H1 (cell line): Measurements from ENCODE around the gene NCF2. TPM values are rescaled to one million over a fixed set of nuclear protein-coding genes. Genes with fewer than 3 reads are reported as not detected.

Experiments
- SUZ12 ChIP-seq: fragments of 200-600 bp; sonication (generic); IDR thresholded peaks from 2 replicates; pipeline ENCODE4 v1.6.1; 2012; ENCODE audit warnings: mild to moderate bottlenecking, inconsistent platforms, low read length, moderate library complexity, mixed read lengths
- polyA plus RNA-seq, 7 experiments: library from polyadenylated mRNA; depleted of rRNA in 3 of 7; stranded (reverse) in 5 of 7; unstranded in 2 of 7; fragments of >200 nt in 5 of 7; fragments of 200-250 nt in 2 of 7; gene quantifications; 1 replicate in 5 of 7; 2 replicates in 1 of 7; 4 replicates in 1 of 7; pipeline versions ENCODE4 v1.2.1 to v1.2.3, GENCODE V29; 2011 to 2013; ENCODE audit warnings: missing spikeins in 2 of 7, mixed read lengths in 2 of 7
- total RNA-seq: library from RNA; stranded (reverse); fragmentation: NEBNext Ultra II Directional; extraction: Animal tissue kit (Norgen Biotek cat#: 25700); gene quantifications from 2 replicates; pipeline ENCODE4 v1.2.1, GENCODE V29; 2021

The NCF2 gene
- total and polyA plus RNA-seq, 2 of the 8 experiments (the other 6 are each of a cell fraction or from before 2014, with no cell fraction given): not detected

- no peak for TF ChIP-seq SUZ12
Observed at GRCh38 chr1:183597656-183598347, 7.5 kb upstream of the NCF2 start (continued).
